ENCODE results near the gene OR10G7.

Gene OR10G7

GRCh38 chr11:124041254-124041653, at the start of gene OR10G7:
OR10G7 (minus strand) TSS chr11:124041325; CDS start chr11:124039001, 2,324 bp downstream.
- DNase-seq (ENCODE audit: low read depth, low spot score) = no peak
- no peak within 1 kb of the TSS for H3K4me3 ChIP-seq (ENCODE audit: low read depth, low read length)
- CTCF ChIA-PET = interaction anchor here (1.0 kb wide), 1 partner anchor 28 kb away, joined by 3 read pairs; no protein-coding TSS in a partner anchor
- TF ChIP-seq CTCF (IDR thresholded peaks at IDR 0.05; ENCODE audit: insufficient read depth, low read length, missing control alignments) = no peak
- POLR2A ChIA-PET = interaction anchor here (0.6 kb wide), 1 partner anchor 1476 kb away, joined by 4 read pairs; no protein-coding TSS in a partner anchor

GRCh38 chr11:124085997-124086846, 45.1 kb upstream of the OR10G7 start:
- H3K4me3 ChIP-seq (ENCODE audit: low read depth, low read length) = no peak overlapping the region
- no peak for DNase-seq (ENCODE audit: low read depth, low spot score)
- ChIA-PET POLR2A (no interaction called here), CTCF (no interaction called here)
- no peak for TF ChIP-seq CTCF (IDR thresholded peaks at IDR 0.05; ENCODE audit: insufficient read depth, low read length, missing control alignments)

- no peak for TF ChIP-seq CTCF (IDR thresholded peaks at IDR 0.05; ENCODE audit: insufficient read depth, low read length, missing control alignments)
- POLR2A ChIA-PET = no interaction called here
- no peak overlapping the region for H3K4me3 ChIP-seq (ENCODE audit: low read depth, low read length)
- CTCF ChIA-PET = interaction anchor here (2.0 kb wide), 1 partner anchor 14 kb away, joined by 7 read pairs; no protein-coding TSS in a partner anchor
- DNase-seq (ENCODE audit: low read depth, low spot score) = no peak
Measured at GRCh38 chr11:124085583-124085982, 44.5 kb upstream of the OR10G7 start.

GRCh38 chr11:124082371-124082770, 41.2 kb upstream of the OR10G7 start:
- DNase-seq (ENCODE audit: low read depth, low spot score) = no peak
- CTCF ChIA-PET = interaction anchor here (1.1 to 2.0 kb wide), 4 partner anchors 9 to 14 kb away, joined by 3 to 10 read pairs (median 4); no protein-coding TSS in a partner anchor
- H3K4me3 ChIP-seq (ENCODE audit: low read depth, low read length) = no peak overlapping the region
- POLR2A ChIA-PET = no interaction called here
- no peak for TF ChIP-seq CTCF (IDR thresholded peaks at IDR 0.05; ENCODE audit: insufficient read depth, low read length, missing control alignments)

- DNase-seq (ENCODE audit: low read depth, low spot score) = no peak
- TF ChIP-seq CTCF (IDR thresholded peaks at IDR 0.05; ENCODE audit: insufficient read depth, low read length, missing control alignments) = no peak
- POLR2A ChIA-PET = no interaction called here
- CTCF ChIA-PET = interaction anchor here (1.2 to 2.0 kb wide), 2 partner anchors 10 to 13 kb away, joined by 3 to 10 read pairs; no protein-coding TSS in a partner anchor
- H3K4me3 ChIP-seq (ENCODE audit: low read depth, low read length) = no peak overlapping the region
Measured at GRCh38 chr11:124081483-124081882, 40.4 kb upstream of the OR10G7 start.

- POLR2A ChIA-PET = no interaction called here
- no peak for TF ChIP-seq CTCF (IDR thresholded peaks at IDR 0.05; ENCODE audit: insufficient read depth, low read length, missing control alignments)
Measured at GRCh38 chr11:124080327-124081001, 39.3 kb upstream of the OR10G7 start.

More at GRCh38 chr11:124080327-124081001, 39.3 kb upstream of the OR10G7 start:
- no peak for DNase-seq (ENCODE audit: low read depth, low spot score)
- H3K4me3 ChIP-seq (ENCODE audit: low read depth, low read length) = no peak overlapping the region
- CTCF ChIA-PET = no interaction called here

All from AG04449 (cell line).